SU-DHL-6 (cell line): ENCODE data around the gene SRGAP3.

Source experiments
- H2AFZ ChIP-seq: fragments of 200-600 bp; sonication (generic); 2 replicates; pipeline ENCODE4 v1.6.1; 2014; ENCODE audit warnings: low read depth, mild to moderate bottlenecking, moderate library complexity, mixed read lengths, antibody characterized with exemption, low read length; ENCODE audit not compliant: severe bottlenecking
- H3F3A ChIP-seq: fragments of 200-600 bp; shearing (Covaris generic); 2 replicates; pipeline ENCODE4 v1.6.0; 2016; ENCODE audit warnings: antibody characterized with exemption, mild to moderate bottlenecking; ENCODE audit not compliant: insufficient read depth
- H3K27ac ChIP-seq: fragments of 200-600 bp; sonication (generic); 2 replicates; pipeline ENCODE4 v1.5.1; 2016; ENCODE audit warnings: low read depth, mild to moderate bottlenecking, low read length, moderate library complexity, mixed read lengths
- H3K27me3 ChIP-seq: fragments of 200-600 bp; sonication (generic), shearing (Covaris generic); 2 replicates; pipeline ENCODE4 v1.6.0; 2014; ENCODE audit warnings: mild to moderate bottlenecking, low read length
- H3K36me3 ChIP-seq: fragments of 200-600 bp; sonication (generic); 2 replicates; pipeline ENCODE4 v1.6.1; 2014; ENCODE audit warnings: mild to moderate bottlenecking, low read length, mixed read lengths
- H3K4me2 ChIP-seq: fragments of 300-600, 200-600 bp; shearing (Covaris generic), sonication (generic); 2 replicates; pipeline ENCODE4 v1.6.0; 2014; ENCODE audit warnings: low read length, low read depth, mild to moderate bottlenecking; ENCODE audit not compliant: poor library complexity, severe bottlenecking
- H3K4me3 ChIP-seq: fragments of 200-600 bp; sonication (generic); 2 replicates; pipeline ENCODE4 v1.5.1; 2014; ENCODE audit warnings: antibody characterized with exemption, low read length, mild to moderate bottlenecking, mixed read lengths; ENCODE audit not compliant: insufficient read depth, poor library complexity, severe bottlenecking
- H3K79me2 ChIP-seq: fragments of 200-600 bp; sonication (generic); 2 replicates; pipeline ENCODE4 v1.6.1; 2014; ENCODE audit warnings: mild to moderate bottlenecking, low read length, moderate library complexity; ENCODE audit not compliant: insufficient read depth
- H3K9ac ChIP-seq: fragments of 200-600 bp; sonication (generic); 2 replicates; pipeline ENCODE4 v1.7.0; 2014; ENCODE audit warnings: mild to moderate bottlenecking, low read length
- H3K9me2 ChIP-seq: fragments of 200-600 bp; sonication (generic); replicated peaks from 2 replicates; pipeline ENCODE4 v1.6.1; 2014; ENCODE audit warnings: low read length; ENCODE audit not compliant: insufficient read depth
- H3K9me3 ChIP-seq: fragments of 200-600 bp; sonication (generic); 2 replicates; pipeline ENCODE4 v1.6.1; 2014; ENCODE audit warnings: low read length, mixed read lengths; ENCODE audit not compliant: insufficient read depth
- H4K20me1 ChIP-seq: fragments of 200-600 bp; sonication (generic); 2 replicates; pipeline ENCODE4 v1.6.1; 2014; ENCODE audit warnings: low read depth, mild to moderate bottlenecking, antibody characterized with exemption, low read length, moderate library complexity, mixed read lengths
- CTCF ChIP-seq: fragments of 200-600 bp; sonication (generic); IDR thresholded peaks from one replicate; pipeline ENCODE4 v1.5.1; 2017; ENCODE audit warnings: antibody characterized with exemption, mild to moderate bottlenecking, low read length, moderate library complexity; ENCODE audit not compliant: insufficient read depth, poor library complexity, severe bottlenecking
- EZH2phosphoT487 ChIP-seq: fragments of 200-600 bp; sonication (generic), shearing (Covaris generic); conservative IDR thresholded peaks from 2 replicates; pipeline ENCODE4 v1.6.1; 2018; ENCODE audit warnings: mild to moderate bottlenecking, antibody characterized with exemption, low read length, moderate library complexity, mixed read lengths

SRGAP3 gene

DNA sequence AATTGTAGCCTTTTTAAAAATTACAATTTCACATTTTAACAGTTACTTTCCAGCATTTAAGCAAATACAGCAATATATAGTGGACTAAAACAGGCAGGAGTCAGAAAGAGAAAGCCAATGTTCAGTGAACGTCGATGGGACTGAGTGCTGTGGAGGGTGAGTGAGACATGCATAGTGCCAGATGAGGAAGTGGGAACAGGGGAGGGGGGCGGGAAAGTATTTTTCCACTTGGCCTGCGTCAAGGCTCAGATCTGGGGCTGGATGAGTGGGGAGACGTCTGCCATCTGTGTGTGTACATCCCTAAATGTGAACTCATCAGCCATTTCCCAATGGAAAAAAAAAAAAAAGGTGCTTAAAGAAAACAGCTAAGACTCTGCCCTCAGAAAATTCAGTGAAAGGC, 266.9 kb downstream of the SRGAP3 start:
- Histone ChIP-seq H4K20me1 (no peaks in the 10 kb centered on the region), H3K4me3 (no peak overlapping the region), H3K27ac (no peak overlapping the region), H3K9ac (no peak overlapping the region), H3K36me3 (no peaks in the 10 kb centered on the region), H2AFZ (no peak overlapping the region), H3F3A (no peaks in the 10 kb centered on the region), H3K4me2 (no peak overlapping the region), H3K79me2 (no peaks in the 10 kb centered on the region), H3K27me3 (no peaks in the 10 kb centered on the region), H3K9me3 (0 out of 2 replicates have a peak, but pooled peaks cover 3% of the 10 kb centered on the region), H3K9me2 (no peaks in the 10 kb centered on the region)
- TF ChIP-seq CTCF (no peak), EZH2phosphoT487 (no peak)

- Histone ChIP-seq H3K9ac (no peak overlapping the region), H4K20me1 (no peaks in the 10 kb centered on the region), H3K9me3 (0 out of 2 replicates have a peak, but pooled peaks cover 3% of the 10 kb centered on the region), H3K27ac (no peak overlapping the region), H3K36me3 (no peaks in the 10 kb centered on the region), H2AFZ (no peak overlapping the region), H3K9me2 (no peaks in the 10 kb centered on the region), H3F3A (no peaks in the 10 kb centered on the region), H3K4me2 (no peak overlapping the region), H3K4me3 (no peak overlapping the region), H3K79me2 (no peaks in the 10 kb centered on the region), H3K27me3 (no peaks in the 10 kb centered on the region)
- TF ChIP-seq EZH2phosphoT487 (no peak), CTCF (no peak)
Observed at GRCh38 chr3:8981700-8982099, 267.7 kb downstream of the SRGAP3 start.

GRCh38 chr3:8981296-8981695, 268.1 kb downstream of the SRGAP3 start:
- no peaks in the 10 kb centered on the region for H3F3A ChIP-seq
- H3K9ac ChIP-seq, result no peak overlapping the region
- no peak overlapping the region for H3K4me2 ChIP-seq
- H3K27me3 ChIP-seq, result no peaks in the 10 kb centered on the region
- no peaks in the 10 kb centered on the region for H3K79me2 ChIP-seq
- TF ChIP-seq CTCF (no peak), EZH2phosphoT487 (no peak)
- no peak overlapping the region for H3K27ac ChIP-seq
- no peaks in the 10 kb centered on the region for H4K20me1 ChIP-seq
- no peaks in the 10 kb centered on the region for H3K36me3 ChIP-seq
- no peak overlapping the region for H2AFZ ChIP-seq
- no peak overlapping the region for H3K4me3 ChIP-seq
- H3K9me2 ChIP-seq, result no peaks in the 10 kb centered on the region
- 0 out of 2 replicates have a peak, but pooled peaks cover 3% of the 10 kb centered on the region for H3K9me3 ChIP-seq
